NCI-H2196 treated with DMSO at 0.1 percent for 48 hours (cell line): Measurements from ENCODE around the gene RPP21.
"Not testable (repeated sequence)": the region's sequence is repeated elsewhere in the genome, so short reads cannot be mapped to it uniquely, and the experiment has no call there.

Experiments
- DNase-seq: peaks from one replicate; lab custom pipeline; 2025; ENCODE audit not compliant: unreplicated experiment; lab: John Stamatoyannopoulos, UW

RPP21 gene

DNA sequence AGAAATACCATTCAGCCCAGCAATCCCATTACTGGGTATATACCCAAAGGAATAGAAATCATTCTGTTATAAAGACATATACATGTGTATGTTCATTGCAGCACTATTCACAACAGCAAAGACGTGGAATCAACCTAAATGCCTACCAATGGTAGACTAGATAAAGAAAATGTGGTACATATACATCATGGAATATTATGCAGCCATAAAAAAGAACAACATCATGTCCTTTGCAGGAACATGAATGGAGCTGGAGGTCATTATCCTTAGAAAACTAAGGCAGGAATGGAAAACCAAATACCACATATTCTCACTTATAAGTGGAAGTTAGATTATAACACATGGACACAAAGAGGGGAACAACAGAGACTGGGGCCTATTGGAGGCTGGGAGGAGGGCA is 24.3 kb downstream of the RPP21 start:
- not testable (repeated sequence) for DNase-seq

DNA sequence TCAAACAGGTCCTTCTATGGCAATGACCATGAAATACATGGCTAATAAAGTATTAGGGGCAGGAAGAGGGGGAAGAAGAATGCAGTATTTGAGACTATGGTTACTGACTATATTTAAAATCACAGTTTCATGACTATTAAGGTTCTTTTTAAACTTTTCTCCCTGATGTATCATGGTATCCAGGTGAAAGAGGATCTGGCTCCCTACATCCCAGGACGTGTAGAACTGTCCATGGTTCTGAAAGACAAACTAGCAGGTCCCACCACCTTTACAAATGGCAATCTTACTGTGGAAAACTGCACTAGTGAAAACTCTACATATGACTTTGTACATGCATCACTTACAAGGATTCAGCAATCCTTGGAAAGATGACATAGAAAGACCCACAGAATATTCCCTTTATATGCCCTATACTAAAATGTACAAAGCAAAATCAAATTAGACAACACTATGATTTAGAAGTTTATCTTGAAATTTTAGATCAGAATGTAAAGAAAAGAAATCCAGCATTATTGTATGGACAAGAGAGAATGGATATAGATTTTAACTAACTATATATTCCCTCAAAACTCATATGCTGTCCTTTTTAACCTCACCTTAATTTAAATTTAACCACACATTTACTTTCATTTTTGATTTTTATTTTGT is 33.5 kb downstream of the RPP21 start:
- DNase-seq: no peak

- no peak for DNase-seq
Observed at GRCh38 chr6:30380464-30380863, 35.5 kb downstream of the RPP21 start.

GRCh38 chr6:30386166-30386565 is 41.2 kb downstream of the RPP21 start:
- no peak for DNase-seq

- no peak for DNase-seq
Observed at GRCh38 chr6:30391240-30391639, 46.3 kb downstream of the RPP21 start.

DNA sequence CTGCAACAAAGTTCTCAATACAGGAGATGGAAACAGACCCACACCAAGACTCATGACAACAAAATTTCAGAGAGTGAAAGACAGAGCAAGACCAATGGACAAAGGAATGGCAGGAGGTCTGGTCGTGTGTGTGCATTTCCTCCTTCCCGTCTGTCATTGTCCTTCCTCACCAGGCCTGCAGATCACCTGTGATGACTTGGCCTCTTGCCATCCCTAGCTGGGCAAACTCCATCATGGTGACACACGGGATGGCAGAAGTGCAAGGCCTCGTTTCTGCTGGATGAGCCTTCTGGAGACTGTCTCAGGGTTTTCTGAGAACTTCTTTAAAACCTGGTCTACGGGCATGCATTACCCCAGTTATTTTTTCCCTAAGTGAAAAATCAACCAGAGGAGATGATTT is 49.2 kb downstream of the RPP21 start:
- DNase-seq: no peak
